Pancreas (tissue), 10 donors: ENCODE results near the gene CNIH4. TPM values are rescaled to one million over a fixed set of nuclear protein-coding genes. Genes with fewer than 3 reads are reported as not detected.

Experiments
- ATAC-seq, 4 donors: fragments of 200-7000 bp; cut with Tn5 transposase; one replicate each; pipeline versions ENCODE4 v1.8.0 to v1.9.1; 2020; ENCODE audit warnings: mild to moderate bottlenecking in 4 of 4, moderate library complexity in 4 of 4
- DNase-seq, 6 donors: peaks; one replicate each; pipeline ENCODE4 v3.0.0-alpha.2; 2020
- FAIRE-seq: peaks from 2 replicates; lab custom pipeline; 2012; peaks lifted over from hg19 to GRCh38; lab: Jason Lieb, UNC
- H3K27ac ChIP-seq, 4 donors: fragments of 200-600 bp; sonication (generic); 1 replicate in 3 of 4; 2 replicates in 1 of 4; pipeline versions ENCODE4 v1.5.0 to v1.8.0; 2020
- H3K27me3 ChIP-seq, 4 donors: fragments of 200-600 bp; one replicate each; pipeline ENCODE4 v1.8.0; 2021
- H3K36me3 ChIP-seq, 3 donors: fragments of 200-600 bp; sonication (generic) in 1 of 3; one replicate each; pipeline versions ENCODE4 v1.5.0 to v1.8.0; 2020 to 2021
- H3K4me1 ChIP-seq, 3 donors: fragments of 200-600 bp; one replicate each; pipeline ENCODE4 v1.8.0; 2021
- H3K4me3 ChIP-seq, 4 donors: fragments of 200-600 bp; sonication (generic) in 2 of 4; one replicate each; pipeline versions ENCODE4 v1.5.0 to v1.8.0; 2020 to 2021
- H3K9me3 ChIP-seq, 4 donors: fragments of 200-600 bp; one replicate each; pipeline ENCODE4 v1.8.0; 2021
- WGBS, 2 donors: extraction: QIAGEN DNeasy Blood & Tissue Kit; methylation state at CpG; one replicate each; pipeline ENCODE4 v1.1.7; 2013; 5-methylcytosine and 5-hydroxymethylcytosine counted together
- intact Hi-C, 3 donors: fragments of 100-400 bp; cut with DNase I; formaldehyde crosslinking; loops; one replicate each; pipeline versions ENCODE4 v1.11.1 to v1.14.2; 2022
- polyA plus RNA-seq, 2 donors: library from polyadenylated mRNA; stranded (reverse); fragments of 200-250 nt; gene quantifications; one replicate each; pipeline ENCODE4 v1.2.3, GENCODE V29; 2013
- total RNA-seq, 6 donors: library from RNA; stranded (reverse); fragmentation: NEBNext Ultra II Directional in 4 of 6; extraction: Animal tissue kit (Norgen Biotek cat#: 25700) in 4 of 6; gene quantifications; one replicate each; pipeline versions ENCODE4 v1.2.1 to v1.2.4, GENCODE V29; 2021 to 2023
- TF ChIP-seq, protein P1 (sequence below), 4 donors: fragments of 200-600 bp; sonication (generic) in 3 of 4; IDR thresholded peaks; one replicate each; pipeline versions ENCODE4 v1.5.0 to v1.8.0; 2021; ENCODE audit warnings: antibody characterized with exemption in 4 of 4
- donor health status: healthy with polysubstance abuse.
- donor health status: DM: no; HTN: no; CAD: no; lungs with moderate emphysema.
- donor health status: DM: no; HTN: no; CAD: no.
- donor health status: control.
- donor health status: control.
- donor health status: Bipolar disorder and iron deficiency.
- donor health status: DM: yes; HTN: yes; CAD: no.
- donor health status: DM: no; HTN: no; CAD: no.
- donor health status: DM: no; HTN: no; CAD: no.
- donor health status: DM: yes; HTN: yes; CAD: no.

CNIH4 gene
- total and polyA plus RNA-seq, 8 donors, result 8.0 to 17.9 (median 13.9) TPM

DNA sequence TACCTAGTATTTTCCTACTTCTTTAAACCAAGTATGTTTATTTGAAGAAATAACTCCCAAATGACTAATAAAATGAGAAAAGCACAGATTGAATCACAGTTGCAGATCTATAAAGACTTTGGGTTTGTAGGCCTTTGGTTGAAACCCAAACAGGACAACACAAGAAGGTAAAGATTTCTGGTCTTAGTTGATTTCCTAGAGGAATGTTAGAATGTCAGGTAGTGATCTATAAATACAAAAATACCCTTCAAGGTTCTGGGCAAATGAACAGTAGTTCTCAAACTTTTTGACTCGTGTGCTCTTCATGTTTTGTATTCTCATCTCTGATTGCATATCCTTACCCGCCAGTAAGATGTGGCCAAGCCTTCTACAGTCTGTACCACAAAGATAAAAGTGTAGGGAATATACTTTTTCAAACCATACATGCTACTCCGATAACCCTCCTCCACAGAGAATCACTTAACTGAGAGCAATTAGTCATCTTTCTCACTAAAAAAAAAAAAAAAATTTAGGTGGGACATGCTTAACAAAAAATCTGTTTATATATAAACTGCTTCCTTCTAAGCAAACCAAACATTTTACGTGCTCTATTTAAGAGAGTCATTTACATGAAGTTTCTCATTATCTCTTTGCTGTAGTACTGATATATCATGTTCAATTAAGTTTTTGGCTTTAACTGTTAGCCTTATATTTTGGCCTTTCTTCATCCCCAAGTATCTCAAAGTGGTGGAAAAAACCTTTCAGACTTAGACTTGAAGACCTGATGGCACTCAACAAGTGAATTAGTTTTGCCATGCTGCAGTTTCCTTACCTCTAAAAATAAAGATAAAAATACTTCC lies 36.0 kb downstream of the CNIH4 start:
- Histone ChIP-seq H3K4me1 (peaks cover 0 to 5% (median 0%) of the 10 kb centered on the region in 3 donors), H3K9me3 (no peaks in the 10 kb centered on the region), H3K4me3 (no peak overlapping the region), H3K36me3 (peaks cover 0 to 70% (median 8%) of the 10 kb centered on the region in 3 donors), H3K27me3 (no peaks in the 10 kb centered on the region), H3K27ac (no peak overlapping the region)
- FAIRE-seq, result no peak
- TF ChIP-seq, protein P1, sequence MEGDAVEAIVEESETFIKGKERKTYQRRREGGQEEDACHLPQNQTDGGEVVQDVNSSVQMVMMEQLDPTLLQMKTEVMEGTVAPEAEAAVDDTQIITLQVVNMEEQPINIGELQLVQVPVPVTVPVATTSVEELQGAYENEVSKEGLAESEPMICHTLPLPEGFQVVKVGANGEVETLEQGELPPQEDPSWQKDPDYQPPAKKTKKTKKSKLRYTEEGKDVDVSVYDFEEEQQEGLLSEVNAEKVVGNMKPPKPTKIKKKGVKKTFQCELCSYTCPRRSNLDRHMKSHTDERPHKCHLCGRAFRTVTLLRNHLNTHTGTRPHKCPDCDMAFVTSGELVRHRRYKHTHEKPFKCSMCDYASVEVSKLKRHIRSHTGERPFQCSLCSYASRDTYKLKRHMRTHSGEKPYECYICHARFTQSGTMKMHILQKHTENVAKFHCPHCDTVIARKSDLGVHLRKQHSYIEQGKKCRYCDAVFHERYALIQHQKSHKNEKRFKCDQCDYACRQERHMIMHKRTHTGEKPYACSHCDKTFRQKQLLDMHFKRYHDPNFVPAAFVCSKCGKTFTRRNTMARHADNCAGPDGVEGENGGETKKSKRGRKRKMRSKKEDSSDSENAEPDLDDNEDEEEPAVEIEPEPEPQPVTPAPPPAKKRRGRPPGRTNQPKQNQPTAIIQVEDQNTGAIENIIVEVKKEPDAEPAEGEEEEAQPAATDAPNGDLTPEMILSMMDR (IDR thresholded peaks at IDR 0.05), result no peak
- intact Hi-C loops, result no loop called here
- no peak for DNase-seq
- 91 to 94% methylated on average over 4 of the region's 4 CpGs for WGBS, 2 donors
- ATAC-seq, result no peak

DNA sequence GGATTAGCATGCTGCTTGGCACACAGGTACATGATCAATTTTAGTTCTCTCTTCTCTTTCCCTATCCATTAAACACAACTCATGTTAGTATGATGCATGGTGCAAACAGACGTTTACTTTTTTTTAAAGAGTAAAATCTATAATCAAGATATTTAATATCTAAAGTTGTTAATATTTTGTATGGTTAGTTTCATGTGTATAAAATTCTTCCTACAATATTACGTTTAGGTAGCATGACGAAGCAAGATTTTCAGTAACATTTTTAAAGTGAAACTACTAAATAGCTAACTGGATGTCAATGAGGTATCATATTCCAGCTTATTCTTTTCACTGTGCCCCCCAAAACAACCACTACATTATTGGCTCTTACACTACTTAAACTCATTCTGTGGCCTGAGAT lies 36.6 kb downstream of the CNIH4 start:
- intact Hi-C loops, result no loop called here
- Histone ChIP-seq H3K9me3 (no peaks in the 10 kb centered on the region), H3K27me3 (no peaks in the 10 kb centered on the region), H3K27ac (no peak overlapping the region), H3K4me3 (no peak overlapping the region), H3K36me3 (peaks cover 0 to 76% (median 8%) of the 10 kb centered on the region in 3 donors), H3K4me1 (peaks cover 0 to 5% (median 0%) of the 10 kb centered on the region in 3 donors)
- no peak for ATAC-seq
- no peak for DNase-seq
- FAIRE-seq, result no peak
- WGBS, 2 donors, result 71 to 80% methylated on average over 3 of the region's 3 CpGs
- TF ChIP-seq, protein P1 (IDR thresholded peaks at IDR 0.05), result no peak

DNA sequence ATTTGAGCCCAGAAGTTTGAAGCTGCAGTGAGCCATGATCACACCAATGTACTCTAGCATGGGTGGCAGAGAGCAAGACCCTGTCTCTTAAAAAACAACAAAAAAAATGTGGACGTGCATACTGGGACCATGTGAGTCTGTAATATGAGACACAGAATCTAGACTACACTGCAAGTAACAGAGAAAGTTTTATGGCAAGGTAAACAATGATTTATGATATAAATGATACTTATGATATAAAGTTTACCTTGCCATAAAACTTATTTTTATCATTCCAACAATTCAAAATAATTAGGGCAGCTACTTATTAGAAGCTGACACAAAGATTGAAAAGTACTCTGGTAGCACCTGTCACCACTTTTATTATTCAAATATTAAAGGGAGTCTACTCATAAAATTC lies 43.2 kb downstream of the CNIH4 start:
- no peak for ATAC-seq
- H3K4me1 ChIP-seq, result peaks cover 0 to 5% (median 0%) of the 10 kb centered on the region in 3 donors
- 74 to 79% methylated on average over 1 of the region's 1 CpG for WGBS, 2 donors
- no peak overlapping the region for H3K27ac ChIP-seq
- TF ChIP-seq, protein P1 (IDR thresholded peaks at IDR 0.05), result no peak
- peaks cover 0 to 63% (median 10%) of the 10 kb centered on the region in 3 donors for H3K36me3 ChIP-seq
- H3K4me3 ChIP-seq, result no peak overlapping the region
- FAIRE-seq, result no peak
- intact Hi-C loops, result no loop called here
- no peak for DNase-seq
- no peaks in the 10 kb centered on the region for H3K9me3 ChIP-seq
- H3K27me3 ChIP-seq, result no peaks in the 10 kb centered on the region

DNA sequence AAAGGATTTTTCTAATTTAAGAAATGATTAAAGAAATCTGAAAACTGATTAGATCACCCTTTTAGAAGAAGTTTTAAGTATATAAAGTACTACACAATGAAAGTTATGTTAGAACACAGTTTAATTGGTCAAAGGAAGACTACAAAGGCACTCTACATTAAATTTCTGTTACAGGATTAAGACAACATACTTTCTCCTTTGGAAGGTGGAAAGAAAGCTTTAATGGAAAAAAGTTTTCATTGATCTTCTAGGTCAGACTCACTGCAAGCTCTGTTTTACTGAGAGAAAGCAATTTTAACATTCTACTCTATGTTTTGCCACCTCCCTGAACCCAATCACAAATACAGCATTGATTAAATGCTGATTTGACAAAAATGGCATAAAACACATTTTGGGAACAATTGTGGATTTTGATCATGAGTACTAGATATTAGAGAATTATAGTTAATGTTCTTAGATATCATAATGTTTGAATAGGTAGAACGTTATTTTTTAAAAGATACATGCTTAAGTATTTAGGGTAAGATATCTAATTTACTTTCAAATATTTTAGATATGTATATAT lies 45.9 kb downstream of the CNIH4 start:
- DNase-seq (no peak), FAIRE-seq (no peak), ATAC-seq (no peak)
- Histone ChIP-seq H3K9me3 (no peaks in the 10 kb centered on the region), H3K4me3 (no peak overlapping the region), H3K27ac (no peak overlapping the region), H3K27me3 (no peaks in the 10 kb centered on the region), H3K36me3 (peaks cover 0 to 62% (median 10%) of the 10 kb centered on the region in 3 donors), H3K4me1 (no peaks in the 10 kb centered on the region)
- TF ChIP-seq, protein P1 (IDR thresholded peaks at IDR 0.05), result no peak
- 38 to 49% methylated on average over 1 of the region's 1 CpG for WGBS, 2 donors
- intact Hi-C loops, result no loop called here
